ENCODE data around the gene TRIP6.

The TRIP6 gene

DNA sequence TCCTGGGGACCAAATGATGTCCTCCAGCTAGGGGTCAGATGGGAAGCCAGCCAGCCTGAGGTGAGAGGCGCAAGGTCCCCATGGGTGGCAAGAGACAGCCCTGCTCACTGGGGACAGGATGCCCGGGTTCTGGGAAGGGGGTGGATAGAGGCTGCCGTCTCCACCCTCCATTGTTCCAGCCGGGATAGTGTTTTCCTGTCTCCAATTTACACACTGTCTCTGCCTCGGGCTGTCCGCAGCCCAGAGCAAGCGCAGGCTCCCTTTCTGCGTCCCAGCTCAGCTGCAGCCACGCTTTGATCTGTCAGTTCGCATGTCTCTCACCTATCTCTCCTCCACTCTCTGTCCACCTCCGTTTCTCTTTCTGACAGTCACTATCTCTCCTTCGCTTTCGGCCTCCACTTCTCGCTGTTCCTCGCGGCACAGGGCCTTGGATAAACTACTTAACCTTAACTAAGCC lies 41.9 kb upstream of the TRIP6 start:
- Histone ChIP-seq H3K4me1 (ENCODE audit: control insufficient read depth in 2 of 2, insufficient read depth in 1 of 2, low read depth in 1 of 2, low read length in 2 of 2) (peaks cover 10 to 14% of the 10 kb centered on the region in 2 donors), H3K79me1 (ENCODE audit: low read depth, low read length) (peaks cover 16% of the 10 kb centered on the region), H3K27ac (replicated peaks; ENCODE audit: low read length) (no peak overlapping the region), H3K9me3 (replicated peaks in 1 of 2; ENCODE audit: control insufficient read depth in 2 of 2, insufficient read depth in 1 of 2, low read depth in 1 of 2, low read length in 2 of 2) (peaks cover 0 to 2% of the 10 kb centered on the region in 2 donors), H3K4ac (ENCODE audit: low read length) (no peak overlapping the region), H3K9ac (ENCODE audit: low read depth, low read length, poor library complexity) (peak overlapping the region; percentile 89), H3K14ac (ENCODE audit: low read length) (peak overlapping the region; percentile 14), H2BK12ac (ENCODE audit: low read length) (no peak overlapping the region), H2AK5ac (ENCODE audit: low read depth, low read length) (no peak overlapping the region), H4K91ac (ENCODE audit: low read depth, low read length, poor library complexity) (no peak overlapping the region), H3K4me3 (ENCODE audit: low read length in 2 of 2) (peak overlapping the region; percentile 94 to 99), H2BK120ac (ENCODE audit: low read depth, low read length) (no peak overlapping the region), H3K27me3 (ENCODE audit: control insufficient read depth in 3 of 3, insufficient read depth in 3 of 3, low read depth in 1 of 3, low read length in 3 of 3) (no peaks in the 10 kb centered on the region), H2BK5ac (ENCODE audit: low read length) (no peak overlapping the region), H2BK15ac (ENCODE audit: low read length) (no peak overlapping the region), H4K8ac (ENCODE audit: low read depth, low read length) (no peak overlapping the region), H3K36me3 (replicated peaks in 1 of 2; ENCODE audit: control insufficient read depth in 2 of 2, insufficient read depth in 2 of 2, low read length in 2 of 2) (peaks cover 34 to 54% of the 10 kb centered on the region in 2 donors), H3K4me2 (ENCODE audit: insufficient read depth, low read length, poor library complexity, severe bottlenecking) (peak overlapping the region; percentile 83), H2AFZ (ENCODE audit: low read length) (no peak overlapping the region), H3K18ac (ENCODE audit: low read length) (no peak overlapping the region), H3K23ac (ENCODE audit: low read depth, low read length, poor library complexity) (no peak overlapping the region)
- DNase-seq (ENCODE audit: low spot score), result no peak
- no CpG with 5 or more reads among the region's 16 CpGs for WGBS, 2 donors (ENCODE audit: extremely low coverage in 2 of 2, insufficient read length in 2 of 2, insufficient replicate concordance in 1 of 2)

DNA sequence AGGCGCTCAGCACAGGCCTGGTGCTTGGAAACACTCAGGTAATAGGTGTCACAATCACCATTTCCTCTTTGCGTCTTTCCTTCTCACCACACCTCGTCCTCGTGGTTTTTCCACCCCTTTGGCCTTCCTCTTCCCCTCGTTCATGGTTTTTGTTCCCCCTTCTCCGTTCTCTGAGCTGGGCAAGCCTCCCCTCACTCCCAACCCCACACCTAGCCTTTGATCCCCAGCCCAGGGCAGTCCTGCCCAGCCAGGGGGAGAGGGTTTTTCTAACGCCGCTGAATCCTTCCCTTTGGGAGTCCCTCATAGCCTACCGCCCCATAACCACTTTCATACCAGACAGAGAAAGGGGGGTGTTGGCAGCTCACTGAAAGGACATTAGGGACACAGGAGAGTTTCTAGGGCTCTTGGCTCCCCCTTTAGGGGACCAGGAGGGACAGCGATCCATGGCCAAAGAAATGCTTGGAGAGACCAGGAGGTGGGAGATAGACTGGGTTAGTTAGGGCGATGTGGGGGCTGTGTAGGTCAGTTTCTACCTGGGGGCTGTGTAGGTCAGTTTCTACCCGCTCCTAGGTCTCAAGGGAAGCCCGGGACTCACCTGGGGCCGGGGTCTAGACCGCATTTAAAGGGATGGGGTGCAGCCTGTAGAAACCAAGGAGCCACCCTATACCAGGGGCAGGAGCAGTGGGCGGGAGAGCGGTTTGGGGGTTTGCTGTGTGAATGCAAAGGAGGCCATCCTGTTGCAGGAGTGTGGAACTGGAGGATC lies 41.3 kb upstream of the TRIP6 start:
- peak overlapping the region; percentile 96 for H2AFZ ChIP-seq (ENCODE audit: low read length)
- H3K79me1 ChIP-seq (ENCODE audit: low read depth, low read length), result peaks cover 16% of the 10 kb centered on the region
- H3K9me3 ChIP-seq (replicated peaks in 1 of 2; ENCODE audit: control insufficient read depth in 2 of 2, insufficient read depth in 1 of 2, low read depth in 1 of 2, low read length in 2 of 2), result peaks cover 0 to 2% of the 10 kb centered on the region in 2 donors
- H3K9ac ChIP-seq (ENCODE audit: low read depth, low read length, poor library complexity), result peak overlapping the region; percentile 89
- H3K4me3 ChIP-seq (ENCODE audit: low read length in 2 of 2), result peak overlapping the region; percentile 94 to 99
- no peak overlapping the region for H2BK15ac ChIP-seq (ENCODE audit: low read length)
- H3K23ac ChIP-seq (ENCODE audit: low read depth, low read length, poor library complexity), result no peak overlapping the region
- peak overlapping the region; percentile 31 for H3K18ac ChIP-seq (ENCODE audit: low read length)
- H2BK12ac ChIP-seq (ENCODE audit: low read length), result no peak overlapping the region
- peak overlapping the region; percentile 83 for H3K4me2 ChIP-seq (ENCODE audit: insufficient read depth, low read length, poor library complexity, severe bottlenecking)
- DNase-seq (ENCODE audit: low spot score), result no peak
- H4K91ac ChIP-seq (ENCODE audit: low read depth, low read length, poor library complexity), result no peak overlapping the region
- peaks cover 10 to 14% of the 10 kb centered on the region in 2 donors for H3K4me1 ChIP-seq (ENCODE audit: control insufficient read depth in 2 of 2, insufficient read depth in 1 of 2, low read depth in 1 of 2, low read length in 2 of 2)
- WGBS, 2 donors (ENCODE audit: extremely low coverage in 2 of 2, insufficient read length in 2 of 2, insufficient replicate concordance in 1 of 2), result no CpG with 5 or more reads among the region's 17 CpGs
- H2AK5ac ChIP-seq (ENCODE audit: low read depth, low read length), result no peak overlapping the region
- H3K27me3 ChIP-seq (ENCODE audit: control insufficient read depth in 3 of 3, insufficient read depth in 3 of 3, low read depth in 1 of 3, low read length in 3 of 3), result no peaks in the 10 kb centered on the region
- no peak overlapping the region for H3K14ac ChIP-seq (ENCODE audit: low read length)
- no peak overlapping the region for H2BK5ac ChIP-seq (ENCODE audit: low read length)
- no peak overlapping the region for H4K8ac ChIP-seq (ENCODE audit: low read depth, low read length)
- H3K27ac ChIP-seq (replicated peaks; ENCODE audit: low read length), result peak overlapping the region; percentile 54
- H3K36me3 ChIP-seq (replicated peaks in 1 of 2; ENCODE audit: control insufficient read depth in 2 of 2, insufficient read depth in 2 of 2, low read length in 2 of 2), result peaks cover 31 to 47% of the 10 kb centered on the region in 2 donors
- H2BK120ac ChIP-seq (ENCODE audit: low read depth, low read length), result no peak overlapping the region
- no peak overlapping the region for H3K4ac ChIP-seq (ENCODE audit: low read length)

DNA sequence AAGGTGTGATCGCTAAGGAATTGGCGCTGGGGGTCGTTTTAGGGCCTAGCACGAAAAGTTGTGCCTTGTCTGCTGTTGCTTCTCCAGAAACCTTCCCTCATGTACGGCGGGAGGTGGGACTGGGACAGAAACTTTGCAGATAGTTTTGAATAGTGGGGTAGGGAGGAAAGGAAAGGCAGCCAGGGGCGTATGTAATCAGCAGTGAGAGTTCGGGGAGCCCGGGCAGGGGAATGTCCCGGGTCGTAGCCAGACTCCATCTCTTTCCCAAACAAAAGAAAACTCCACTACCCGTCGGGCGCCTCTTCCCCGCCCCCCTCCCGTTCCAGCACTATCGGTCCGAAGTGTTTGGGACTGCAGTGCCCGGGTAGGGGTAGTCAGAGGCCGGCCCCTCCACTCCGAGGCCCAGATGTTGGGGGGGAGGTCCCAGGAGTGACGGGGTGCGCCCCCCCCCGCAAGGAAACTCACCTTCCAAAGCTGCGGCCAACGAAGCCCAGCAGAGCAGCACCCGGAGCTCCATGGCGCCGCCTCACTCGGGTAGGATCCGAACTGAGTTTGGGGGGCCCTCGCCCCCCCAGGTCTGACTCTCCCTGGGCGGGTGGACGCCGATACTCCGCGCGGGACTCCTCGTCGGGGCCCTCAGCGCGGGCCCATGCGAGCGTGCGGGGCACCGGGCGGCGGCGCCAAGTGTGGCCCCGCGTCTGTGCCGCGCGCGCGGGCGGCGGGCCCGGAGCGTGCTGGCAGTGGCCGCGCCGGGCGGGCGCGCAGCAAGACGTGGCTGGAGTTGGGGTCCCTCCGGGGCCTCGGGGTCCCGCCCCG lies 40.5 kb upstream of the TRIP6 start:
- H3K18ac ChIP-seq (ENCODE audit: low read length), result peak overlapping the region; percentile 97
- H4K91ac ChIP-seq (ENCODE audit: low read depth, low read length, poor library complexity), result no peak overlapping the region
- H3K79me1 ChIP-seq (ENCODE audit: low read depth, low read length), result peaks cover 16% of the 10 kb centered on the region
- peak overlapping the region; percentile 9 for H4K8ac ChIP-seq (ENCODE audit: low read depth, low read length)
- peak overlapping the region; percentile 93 for H2BK15ac ChIP-seq (ENCODE audit: low read length)
- WGBS, 2 donors (ENCODE audit: extremely low coverage in 2 of 2, insufficient read length in 2 of 2, insufficient replicate concordance in 1 of 2), result no CpG with 5 or more reads among the region's 71 CpGs
- H3K14ac ChIP-seq (ENCODE audit: low read length), result peak overlapping the region; percentile 78
- H2BK5ac ChIP-seq (ENCODE audit: low read length), result no peak overlapping the region
- H3K4me1 ChIP-seq (ENCODE audit: control insufficient read depth in 2 of 2, insufficient read depth in 1 of 2, low read depth in 1 of 2, low read length in 2 of 2), result peaks cover 10 to 14% of the 10 kb centered on the region in 2 donors
- no peak for DNase-seq (ENCODE audit: low spot score)
- peak overlapping the region; percentile 77 for H3K23ac ChIP-seq (ENCODE audit: low read depth, low read length, poor library complexity)
- peak overlapping the region; percentile 66 for H3K27ac ChIP-seq (replicated peaks; ENCODE audit: low read length)
- no peak overlapping the region for H2BK12ac ChIP-seq (ENCODE audit: low read length)
- peak overlapping the region; percentile 83 for H3K4me2 ChIP-seq (ENCODE audit: insufficient read depth, low read length, poor library complexity, severe bottlenecking)
- peak overlapping the region; percentile 9 for H3K4ac ChIP-seq (ENCODE audit: low read length)
- no peaks in the 10 kb centered on the region for H3K27me3 ChIP-seq (ENCODE audit: control insufficient read depth in 3 of 3, insufficient read depth in 3 of 3, low read depth in 1 of 3, low read length in 3 of 3)
- H2BK120ac ChIP-seq (ENCODE audit: low read depth, low read length), result no peak overlapping the region
- peaks cover 30 to 41% of the 10 kb centered on the region in 2 donors for H3K36me3 ChIP-seq (replicated peaks in 1 of 2; ENCODE audit: control insufficient read depth in 2 of 2, insufficient read depth in 2 of 2, low read length in 2 of 2)
- peak overlapping the region; percentile 94 to 99 for H3K4me3 ChIP-seq (ENCODE audit: low read length in 2 of 2)
- peak overlapping the region; percentile 89 for H3K9ac ChIP-seq (ENCODE audit: low read depth, low read length, poor library complexity)
- peak overlapping the region; percentile 96 for H2AK5ac ChIP-seq (ENCODE audit: low read depth, low read length)
- H3K9me3 ChIP-seq (replicated peaks in 1 of 2; ENCODE audit: control insufficient read depth in 2 of 2, insufficient read depth in 1 of 2, low read depth in 1 of 2, low read length in 2 of 2), result peaks cover 0 to 2% of the 10 kb centered on the region in 2 donors
- H2AFZ ChIP-seq (ENCODE audit: low read length), result peak overlapping the region; percentile 96

Measured in neuronal stem cell (in vitro differentiated cells).